Astrocyte (in vitro differentiated cells and primary cell): ENCODE data around the gene CRYBB2.

Experiments
- CTCF ChIP-seq: IDR thresholded peaks from 2 replicates; pipeline ENCODE4 v1.5.1; 2011; ENCODE audit warnings: low read depth, mild to moderate bottlenecking, inconsistent platforms, low read length, moderate library complexity; ENCODE audit not compliant: insufficient read depth
- EZH2 ChIP-seq: IDR thresholded peaks from 2 replicates; pipeline ENCODE4 v1.6.1; 2012; ENCODE audit warnings: mild to moderate bottlenecking, low read length, inconsistent platforms; ENCODE audit not compliant: insufficient read depth

DNA sequence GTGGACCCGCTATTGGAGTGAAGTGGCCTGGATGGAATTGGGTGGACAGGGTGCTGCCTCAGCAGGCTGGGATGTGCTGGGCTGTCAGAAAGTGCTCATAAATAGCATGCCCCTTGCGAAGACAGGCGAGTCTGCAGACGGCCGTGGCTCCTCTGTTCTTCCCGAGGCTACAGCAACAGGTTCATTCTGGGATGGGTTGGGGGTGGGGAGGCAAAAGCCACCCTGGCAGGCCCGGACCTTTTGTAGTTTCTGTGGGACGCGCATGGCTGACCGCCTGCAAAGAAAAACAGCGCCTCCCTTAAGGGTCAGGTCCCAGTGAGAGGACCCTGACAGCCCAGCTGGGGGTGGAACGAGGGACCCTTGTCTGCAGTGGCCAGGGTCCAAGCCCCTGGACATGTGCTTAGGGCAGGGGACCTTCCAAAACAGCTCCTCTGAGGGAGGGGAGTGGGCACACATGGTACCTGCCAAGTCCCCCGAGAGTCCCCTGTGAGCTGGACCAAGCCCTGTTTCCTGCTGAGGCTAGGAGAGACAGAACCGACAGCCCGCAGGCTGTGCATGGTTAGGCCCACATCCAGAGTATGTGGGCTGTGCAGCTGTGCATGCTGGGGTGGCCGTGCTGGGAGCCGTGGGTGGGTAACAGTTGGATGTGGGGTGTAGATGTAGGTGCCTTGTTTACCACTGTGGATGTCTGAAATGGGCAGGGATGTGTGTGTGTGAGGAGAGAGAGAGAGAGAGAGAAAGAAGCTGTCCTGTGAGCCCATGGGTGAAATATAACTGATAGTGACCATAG lies 19.5 kb upstream of the CRYBB2 start, which contains the start of gene CRYBB3:
- TF ChIP-seq CTCF (no peak), EZH2 (no peak)
